GM19468 (cell line): ENCODE data around the gene CFHR4.
A peak's percentile ranks its signal among the peaks of the same experiment; 100 is the strongest.
"Not testable (repeated sequence)": the region's sequence is repeated elsewhere in the genome, so short reads cannot be mapped to it uniquely, and the experiment has no call there.

Experiments used
- ATAC-seq: cut with Tn5 transposase; IDR thresholded peaks from one replicate; pipeline ENCODE4 v1.9.1; 2021; ENCODE audit warnings: mild to moderate bottlenecking, moderate library complexity, moderate number of reproducible peaks; ENCODE audit not compliant: unreplicated experiment; ENCODE audit errors: extremely low read depth

Gene CFHR4

DNA sequence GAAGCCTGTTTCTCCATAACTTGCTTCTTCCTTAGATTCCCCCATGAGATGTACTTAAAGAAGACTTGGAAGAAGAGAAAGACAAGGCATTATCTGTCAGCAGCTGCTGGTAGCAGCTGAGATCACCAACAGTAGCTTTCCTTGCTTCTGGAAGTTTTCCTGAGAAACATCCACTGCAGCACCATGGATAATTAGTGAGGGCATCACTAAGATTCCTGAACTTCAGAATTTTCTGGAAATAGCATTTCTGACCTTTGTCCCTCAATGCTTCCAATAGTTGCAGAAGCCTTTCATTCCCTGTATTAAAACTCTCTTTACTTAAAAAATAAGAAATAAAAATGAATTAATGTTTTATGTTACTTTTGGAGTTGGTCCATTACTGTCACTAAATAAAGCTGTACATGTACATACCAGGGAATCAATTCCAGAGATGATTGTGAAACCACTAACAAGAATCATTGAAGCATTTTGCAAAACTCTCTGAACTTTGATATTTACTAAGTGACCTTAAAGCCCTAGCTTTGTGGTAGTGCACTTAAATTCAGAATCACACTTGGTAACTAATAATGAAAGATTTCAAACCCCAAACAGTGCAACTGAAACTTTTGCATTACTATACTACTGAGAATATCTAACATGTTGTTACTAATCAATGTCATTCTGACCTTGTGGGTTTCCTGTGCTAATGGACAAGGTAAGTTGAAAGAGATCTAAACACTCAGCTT lies at the start of gene CFHR4:
Gene CFHR4, plus strand, starts transcription at position 538 of the 725 bp plus-strand sequence. Its CDS starts 99 bp downstream, at position 637.
- ATAC-seq, result peak; percentile 73

DNA sequence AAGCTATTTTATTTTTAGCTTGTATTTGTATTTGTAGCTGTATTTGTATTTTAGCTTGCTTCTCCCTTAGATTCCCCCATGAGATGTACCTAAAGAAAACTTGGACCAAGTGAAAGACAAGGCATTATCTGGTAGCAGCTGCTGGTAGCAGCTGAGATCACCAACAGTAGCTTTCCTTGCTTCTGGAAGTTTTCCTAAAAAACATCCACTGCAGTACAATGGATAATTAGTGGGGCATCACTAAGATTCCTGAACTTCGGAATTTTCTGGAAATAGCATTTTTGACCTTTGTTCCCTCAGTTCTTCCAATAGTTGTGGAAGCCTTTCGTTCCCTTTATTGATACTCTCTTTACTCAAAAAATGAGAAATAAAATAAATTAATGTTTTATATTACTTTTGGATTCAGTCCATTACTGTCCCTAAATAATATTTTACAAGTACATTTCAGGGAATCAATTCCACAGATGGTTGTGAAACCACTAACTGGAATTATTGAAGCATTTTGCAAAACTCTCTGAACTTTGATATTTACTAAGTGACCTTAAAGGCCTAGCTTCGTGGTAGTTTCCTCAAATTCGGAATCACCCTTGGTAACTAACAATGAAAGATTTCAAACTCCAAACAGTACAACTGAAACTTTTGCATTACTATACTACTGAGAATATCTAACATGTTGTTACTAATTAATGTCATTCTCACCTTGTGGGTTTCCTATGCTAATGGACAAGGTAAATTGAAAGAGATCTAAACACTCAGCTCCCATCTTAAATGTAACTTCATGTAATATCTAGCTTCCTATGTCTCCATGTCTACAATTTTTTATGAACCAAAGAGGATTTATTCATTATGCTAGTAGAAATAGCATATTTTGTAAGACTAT lies 38.0 kb upstream of the CFHR4 start:
- ATAC-seq, result not testable (repeated sequence)

DNA sequence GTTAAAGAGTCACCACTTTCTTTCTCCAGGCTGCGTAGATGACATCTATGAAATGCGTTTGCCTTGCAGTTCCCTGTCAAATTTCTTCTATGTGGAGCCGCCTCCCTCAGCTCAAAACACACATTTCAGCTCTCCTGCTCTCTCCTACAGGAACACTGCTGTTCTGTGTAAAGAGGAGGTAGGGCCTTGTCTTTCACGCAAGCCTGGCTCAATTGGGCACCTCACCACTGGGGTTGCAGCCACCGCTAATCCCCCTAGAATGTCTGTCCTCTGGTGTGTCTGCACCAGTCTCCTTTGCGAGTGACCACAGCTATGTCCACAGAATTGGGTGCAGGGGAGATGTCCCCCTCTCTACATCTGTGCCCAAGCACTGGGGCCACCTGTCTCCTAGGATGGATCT lies 31.8 kb upstream of the CFHR4 start:
- no peak for ATAC-seq

DNA sequence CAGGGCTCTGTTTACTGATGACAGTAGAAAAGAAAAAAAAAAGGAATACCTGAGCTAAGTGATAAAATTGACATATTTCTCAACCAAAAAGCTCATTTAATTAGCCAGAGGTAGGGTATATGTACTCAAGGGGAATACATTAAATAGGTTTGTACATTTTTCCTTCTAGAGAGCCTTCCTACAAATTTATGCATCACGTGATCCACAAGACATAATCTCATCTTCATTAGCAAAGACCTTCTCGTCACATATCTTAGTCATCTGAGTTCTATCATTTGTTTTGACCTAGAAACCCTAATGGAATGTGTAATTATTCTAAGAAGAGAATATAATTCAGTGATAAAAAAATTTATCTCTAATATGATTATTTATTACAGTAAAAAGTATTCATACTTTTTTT lies 30.7 kb upstream of the CFHR4 start:
- no peak for ATAC-seq

DNA sequence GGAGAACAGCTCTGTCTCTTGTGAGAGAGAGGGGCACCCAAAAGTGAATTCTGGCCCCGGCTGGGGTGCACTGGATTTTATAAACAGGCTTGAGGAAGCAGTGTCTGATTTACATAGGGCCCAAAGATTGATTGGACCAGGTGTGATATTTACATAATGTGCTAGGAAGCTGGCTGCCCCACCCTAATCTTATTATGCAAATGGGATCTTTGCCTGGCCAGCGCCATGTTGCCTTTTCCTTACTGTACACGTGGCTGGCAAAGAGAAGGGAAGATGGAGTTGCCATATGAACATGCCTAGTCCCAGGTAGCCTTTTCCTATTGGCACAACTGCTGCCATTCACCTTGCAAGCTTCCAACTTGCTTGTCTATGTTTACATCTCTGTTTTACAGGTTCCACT lies 29.0 kb upstream of the CFHR4 start:
- ATAC-seq, result no peak

DNA sequence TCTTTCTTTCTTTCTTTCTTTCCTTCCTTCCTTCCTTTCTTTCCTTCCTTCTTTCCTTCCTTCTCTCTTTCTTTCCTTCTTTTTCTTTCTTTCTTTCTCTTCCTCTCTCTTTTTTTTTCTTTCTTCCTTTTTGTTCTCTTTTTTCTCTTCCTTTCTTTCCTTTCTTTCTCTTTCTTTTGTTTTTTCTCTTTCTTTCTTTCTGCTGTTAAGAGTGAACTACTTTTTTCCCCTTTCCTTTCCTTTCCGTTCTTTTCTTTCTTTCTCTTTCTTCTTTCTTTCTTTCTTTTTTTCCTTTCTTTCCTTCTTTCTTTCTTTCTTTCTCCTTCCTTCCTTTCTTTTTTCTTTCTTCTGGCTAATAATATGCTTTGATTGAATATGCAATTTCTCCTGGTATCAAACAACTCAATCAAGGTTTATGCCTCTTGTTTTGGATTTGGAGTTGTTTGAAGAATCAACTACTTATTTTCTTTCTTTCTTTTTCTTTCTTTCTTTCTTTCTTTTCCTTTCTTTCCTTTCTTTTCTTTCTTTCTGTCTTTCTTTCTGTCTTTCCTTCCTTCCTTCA lies 27.4 kb upstream of the CFHR4 start:
- ATAC-seq, result no peak

DNA sequence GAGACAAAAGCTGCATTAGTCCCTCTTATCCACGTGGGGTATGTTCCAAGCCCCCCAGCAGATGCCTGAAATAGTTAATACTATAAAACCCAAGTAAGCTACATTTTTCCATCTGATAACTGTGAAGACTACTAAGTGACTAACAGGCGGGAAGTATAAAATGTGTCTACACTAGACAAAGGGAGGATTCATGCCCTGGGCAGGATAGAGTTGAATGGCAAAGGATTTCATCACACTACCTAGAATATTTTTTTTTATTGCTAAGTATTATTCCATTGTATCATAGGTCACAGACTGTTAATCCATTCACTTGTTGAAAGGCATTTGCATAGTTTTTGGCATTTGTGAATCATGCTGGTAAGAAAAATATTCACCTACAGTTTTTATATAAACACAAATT lies 26.4 kb upstream of the CFHR4 start:
- no peak for ATAC-seq

DNA sequence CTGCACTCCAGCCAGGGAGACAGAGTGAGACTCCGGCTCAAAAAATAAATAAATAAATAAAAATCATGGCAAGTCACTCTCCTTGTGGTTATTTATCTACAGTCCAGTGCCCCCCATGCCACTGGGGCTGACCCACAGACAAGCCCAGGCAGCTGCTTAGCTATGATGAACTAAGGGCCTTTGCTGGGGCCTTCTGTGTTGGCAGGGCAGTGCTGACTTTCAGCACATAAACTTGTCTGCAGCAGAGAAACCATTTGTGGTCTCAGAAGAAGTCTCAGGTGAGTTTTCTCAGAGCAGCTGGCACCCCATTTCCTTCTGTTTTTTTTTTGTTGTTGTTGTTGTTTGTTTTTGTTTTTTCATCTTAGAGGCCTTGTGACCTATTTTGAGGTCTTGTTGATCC lies 20.9 kb upstream of the CFHR4 start:
- no peak for ATAC-seq

DNA sequence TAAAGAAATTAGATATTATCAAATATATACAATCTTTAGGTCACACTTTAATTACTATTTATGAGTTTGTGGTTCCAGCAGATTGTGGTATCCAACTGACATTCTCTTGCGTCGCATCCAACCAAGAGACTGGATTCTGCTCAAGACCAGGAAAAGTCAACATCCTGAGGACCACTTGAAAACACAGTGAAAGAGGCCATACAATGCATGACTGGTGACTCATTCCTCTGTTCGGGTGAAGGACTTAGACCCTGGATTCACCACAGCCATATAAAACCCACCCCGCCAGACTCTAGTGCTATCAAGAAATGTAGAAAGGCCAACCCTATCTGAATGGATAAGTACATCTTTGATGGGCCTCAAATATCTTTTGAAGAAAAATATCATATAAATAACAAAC lies 14.5 kb upstream of the CFHR4 start:
- no peak for ATAC-seq

DNA sequence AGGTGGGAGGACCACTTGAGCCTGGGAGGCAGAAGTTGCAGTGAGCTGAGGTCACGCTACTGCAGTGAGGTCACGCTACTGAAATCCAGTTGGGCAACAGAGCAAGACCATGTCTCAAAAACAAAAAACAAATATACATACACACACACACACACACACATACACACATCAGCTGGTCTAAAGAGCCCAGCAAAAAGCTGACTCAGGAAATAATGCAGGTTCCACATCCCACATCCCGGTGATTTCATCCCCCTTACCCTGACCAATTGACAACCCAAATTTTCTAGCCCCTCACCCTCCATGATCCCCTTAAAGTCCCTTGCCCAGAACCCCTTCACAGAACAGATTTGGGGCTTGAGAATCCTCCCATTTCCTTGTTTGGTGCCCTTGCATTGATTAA lies 11.9 kb upstream of the CFHR4 start:
- ATAC-seq, result no peak

DNA sequence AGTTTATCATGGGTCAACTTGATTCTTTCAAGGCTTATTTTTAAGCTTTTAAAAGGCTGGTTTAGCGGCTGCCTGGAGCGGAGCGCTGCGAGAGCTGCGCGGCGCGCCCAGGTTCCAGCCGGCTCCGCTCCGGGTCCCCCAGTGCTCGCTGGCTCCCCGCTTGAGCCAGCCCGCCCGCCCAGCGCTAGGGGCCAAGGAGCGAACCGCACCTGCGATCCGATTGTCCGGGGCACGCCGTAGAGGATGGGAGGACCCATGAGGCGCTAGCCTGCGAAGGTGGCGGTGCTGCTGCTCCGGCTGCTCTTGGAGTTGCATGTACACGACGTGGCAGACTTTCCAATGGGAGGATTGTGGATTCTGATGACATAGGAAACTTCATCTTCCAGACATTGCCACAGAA lies 9.9 kb upstream of the CFHR4 start:
- ATAC-seq, result no peak

DNA sequence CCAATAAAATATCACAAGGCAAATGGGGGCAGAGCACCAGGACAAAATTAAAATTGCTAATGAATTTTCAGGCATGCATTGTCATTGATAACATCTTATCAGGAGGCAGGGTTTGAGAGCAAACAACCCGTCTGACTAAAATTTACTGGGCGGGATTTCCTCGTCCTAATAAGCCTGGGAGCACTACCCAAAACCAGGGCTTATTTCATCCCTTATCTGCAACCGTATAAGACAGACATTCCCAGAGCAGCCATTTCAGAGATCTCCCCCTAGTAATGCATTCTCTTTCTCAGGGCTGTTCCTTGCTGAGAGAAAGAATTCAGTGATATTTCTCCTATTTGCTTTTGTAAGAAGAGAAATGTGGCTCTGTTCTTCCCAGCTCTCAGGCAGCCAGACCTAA lies 1.3 kb upstream of the CFHR4 start:
- ATAC-seq, result not testable (repeated sequence)

DNA sequence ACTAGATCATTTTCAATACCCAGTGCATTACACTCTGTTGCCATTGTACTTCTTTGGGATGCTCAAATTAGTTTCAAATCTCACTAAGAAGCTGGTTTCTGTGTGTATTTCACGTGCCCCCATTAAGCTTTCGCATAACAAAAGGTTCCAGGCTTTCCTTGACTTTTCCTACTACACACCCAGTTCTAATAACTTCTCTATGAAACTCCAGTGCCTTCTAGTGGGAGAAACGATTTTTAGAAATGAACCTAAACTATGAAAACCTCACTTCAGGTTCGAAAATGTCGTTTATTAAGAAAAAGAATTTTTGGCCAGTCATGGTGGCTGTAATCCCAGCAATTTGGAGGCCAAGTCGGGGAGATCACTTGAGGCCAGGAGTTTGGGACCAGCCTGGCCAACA lies 2.8 kb downstream of the CFHR4 start:
- no peak for ATAC-seq

DNA sequence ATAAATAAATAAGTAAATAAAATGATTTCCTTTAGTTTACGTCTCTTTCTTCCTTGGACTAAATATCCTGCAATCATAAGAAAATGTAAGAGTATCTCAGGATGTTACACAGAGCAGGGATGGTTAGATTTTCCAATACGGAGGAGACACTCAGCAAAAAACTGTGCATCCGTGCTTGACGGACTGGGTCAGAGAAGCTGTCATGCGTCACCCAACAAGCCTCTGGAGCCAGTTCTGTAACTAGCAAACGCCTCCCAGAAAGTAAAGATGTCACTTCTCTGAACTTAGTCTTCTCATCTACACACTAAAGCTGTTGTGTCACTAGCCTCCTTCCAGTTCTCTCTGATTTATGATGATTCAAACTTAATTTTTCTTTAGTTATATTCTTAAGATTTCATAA lies 3.4 kb downstream of the CFHR4 start:
- ATAC-seq, result no peak

DNA sequence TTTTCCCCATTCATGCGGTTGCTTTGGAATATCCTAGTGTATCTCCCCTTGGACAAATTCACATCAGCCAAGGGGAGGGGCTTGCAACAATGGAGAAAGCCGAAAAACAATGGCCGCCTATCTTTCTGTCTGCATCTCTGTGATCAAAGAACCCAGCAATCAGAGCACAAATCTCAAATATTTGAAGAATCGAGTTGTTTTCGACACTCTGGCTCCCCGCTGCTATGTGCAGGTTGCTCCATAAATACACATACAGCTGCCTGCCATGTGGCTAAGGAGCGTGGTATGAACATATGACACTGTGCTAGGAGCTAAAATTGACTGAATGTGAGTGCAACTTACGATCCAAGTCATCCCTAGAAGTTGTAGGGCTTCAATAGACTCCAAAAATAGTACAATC lies 8.5 kb downstream of the CFHR4 start:
- no peak for ATAC-seq

DNA sequence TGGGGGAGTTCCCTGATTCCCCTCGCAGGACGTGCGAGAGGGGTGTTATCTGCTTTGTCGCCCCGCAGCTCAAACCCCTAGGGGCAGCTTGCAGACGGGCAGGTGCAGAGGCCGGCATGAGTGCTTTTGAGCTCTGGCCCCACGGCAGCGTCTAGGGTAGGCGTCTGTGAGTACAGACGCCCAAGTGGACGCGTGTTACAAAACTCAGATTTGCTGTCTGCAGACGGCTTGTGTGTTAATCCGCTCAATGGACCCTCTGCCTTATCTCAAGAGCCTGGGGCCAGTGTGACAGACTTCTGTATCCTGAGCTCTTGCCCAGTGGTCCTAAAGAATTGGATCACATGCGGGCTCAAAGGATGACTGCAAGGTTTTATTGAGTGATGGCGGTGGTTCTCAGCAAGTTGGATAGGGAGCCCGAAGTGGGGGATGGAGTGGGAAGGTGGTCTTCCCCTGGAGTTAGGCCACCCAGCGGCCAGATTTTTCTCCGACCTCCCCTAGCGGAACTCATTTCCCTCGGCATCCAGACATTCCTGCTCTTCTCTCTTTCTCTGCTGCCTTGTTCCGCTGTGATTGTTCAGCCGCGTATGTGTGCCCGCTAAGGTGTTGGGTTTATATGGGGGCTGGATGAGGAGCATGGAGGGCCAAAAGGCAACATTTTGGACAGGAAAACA lies 9.4 kb downstream of the CFHR4 start:
- no peak for ATAC-seq

DNA sequence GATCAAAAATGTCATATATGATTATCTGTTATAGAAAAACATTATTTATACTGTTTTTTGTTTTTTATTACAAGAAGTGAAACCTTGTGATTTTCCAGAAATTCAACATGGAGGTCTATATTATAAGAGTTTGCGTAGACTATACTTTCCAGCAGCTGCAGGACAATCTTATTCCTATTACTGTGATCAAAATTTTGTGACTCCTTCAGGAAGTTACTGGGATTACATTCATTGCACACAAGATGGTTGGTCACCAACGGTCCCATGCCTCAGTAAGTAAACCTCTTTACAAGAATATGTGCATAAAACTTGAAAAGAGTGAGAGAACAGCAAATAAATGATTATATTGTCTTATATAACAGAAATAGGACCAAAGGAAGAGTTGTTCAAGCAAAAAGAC lies 14.5 kb downstream of the CFHR4 start:
- ATAC-seq, result no peak

DNA sequence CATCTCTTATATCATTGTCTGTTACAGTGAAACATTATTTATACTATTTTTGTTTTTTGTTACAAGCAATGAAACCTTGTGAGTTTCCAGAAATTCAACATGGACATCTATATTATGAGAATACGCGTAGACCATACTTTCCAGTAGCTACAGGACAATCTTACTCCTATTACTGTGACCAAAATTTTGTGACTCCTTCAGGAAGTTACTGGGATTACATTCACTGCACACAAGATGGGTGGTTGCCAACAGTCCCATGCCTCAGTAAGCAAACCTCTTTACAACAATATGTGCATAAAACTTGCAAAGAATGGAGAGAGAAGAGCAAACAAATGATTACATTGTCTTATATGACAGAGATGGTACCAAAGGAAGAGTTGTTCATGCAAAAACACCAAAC lies 22.4 kb downstream of the CFHR4 start:
- no peak for ATAC-seq

DNA sequence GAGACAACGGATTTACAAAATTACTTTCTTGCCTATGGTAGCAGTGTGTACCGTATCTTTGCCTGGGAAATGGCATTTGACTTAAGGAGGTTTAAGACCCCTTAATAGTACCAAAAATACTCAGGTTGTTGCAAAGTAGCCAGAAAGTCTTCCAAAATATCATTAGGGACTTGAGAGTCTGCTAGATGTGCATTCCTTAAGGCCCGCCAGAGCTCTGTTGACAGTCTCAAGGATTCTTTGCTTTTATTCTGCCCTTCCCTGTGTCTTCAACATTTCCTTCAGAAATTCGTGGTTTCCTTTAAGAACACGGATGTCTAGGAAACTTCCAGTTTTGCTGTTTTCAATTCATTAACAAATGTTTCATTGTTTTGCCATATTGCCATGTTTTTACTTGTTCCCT lies 24.4 kb downstream of the CFHR4 start:
- not testable (repeated sequence) for ATAC-seq

DNA sequence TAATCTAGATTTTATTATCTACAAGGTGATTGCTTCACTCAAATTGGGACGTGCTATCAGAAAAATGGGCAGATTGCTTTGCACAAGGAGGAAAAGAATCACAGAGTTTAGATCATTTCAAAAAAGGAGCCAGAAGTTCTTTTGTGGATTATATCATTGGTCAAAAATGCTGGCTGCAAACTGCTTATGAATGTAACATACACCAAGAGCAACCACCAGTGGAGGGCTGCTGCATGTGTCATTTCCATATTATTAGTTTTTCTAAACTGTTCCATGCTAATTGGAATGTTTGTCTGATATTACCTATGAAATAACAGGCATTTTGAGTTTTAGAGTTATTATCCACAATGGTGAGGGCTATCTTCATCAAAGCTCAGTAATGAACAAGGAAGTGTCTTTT lies 39.0 kb downstream of the CFHR4 start:
- not testable (repeated sequence) for ATAC-seq

DNA sequence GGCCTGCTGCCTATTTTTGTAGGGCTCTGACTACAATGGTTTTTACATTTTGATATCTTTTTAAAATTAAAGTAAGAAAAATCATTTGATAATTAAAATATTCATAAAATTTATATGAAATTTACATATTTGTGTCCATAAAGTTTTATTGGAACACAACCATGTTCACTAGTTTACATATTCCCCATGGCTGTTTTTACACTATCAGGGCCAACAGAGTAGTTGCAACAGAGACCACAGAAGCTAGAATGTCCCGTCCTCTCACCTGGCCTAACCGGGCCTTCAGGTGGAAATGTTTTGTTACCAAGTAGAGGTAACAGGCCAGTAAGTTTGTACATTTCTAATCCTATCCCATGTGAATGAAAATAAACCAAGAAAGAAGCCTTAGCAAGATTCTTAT lies 45.0 kb downstream of the CFHR4 start:
- ATAC-seq, result not testable (repeated sequence)
